ENCODE data around the gene FBXW7.
A peak's percentile ranks its signal among the peaks of the same experiment; 100 is the strongest.
"Not testable (repeated sequence)": the region's sequence is repeated elsewhere in the genome, so short reads cannot be mapped to it uniquely, and the experiment has no call there.

The FBXW7 gene

GRCh38 chr4:152544533-152544932, 8.6 kb upstream of the FBXW7 start:
- not testable (repeated sequence) for DNase-seq (ENCODE audit: low read depth in 2 of 2)

GRCh38 chr4:152540941-152541340, 5.0 kb upstream of the FBXW7 start:
- DNase-seq (ENCODE audit: low read depth in 2 of 2), result no peak

GRCh38 chr4:152540293-152540674, 4.4 kb upstream of the FBXW7 start:
- no peak for DNase-seq (ENCODE audit: low read depth in 2 of 2)

- DNase-seq (ENCODE audit: low read depth in 2 of 2), result no peak
Observed at GRCh38 chr4:152539556-152540292, 3.8 kb upstream of the FBXW7 start.

GRCh38 chr4:152537881-152538280, 2.0 kb upstream of the FBXW7 start:
- no peak for DNase-seq (ENCODE audit: low read depth in 2 of 2)

- DNase-seq (ENCODE audit: low read depth in 2 of 2), result peak; percentile 55 to 64
Observed at GRCh38 chr4:152536545-152537182, 772 bp upstream of the FBXW7 start.

- DNase-seq (ENCODE audit: low read depth in 2 of 2), result no peak
Observed at GRCh38 chr4:152535360-152535902, 461 bp downstream of the FBXW7 start.

- peak; percentile 24 to 27 for DNase-seq (ENCODE audit: low read depth in 2 of 2)
Observed at GRCh38 chr4:152534541-152535359, 1.1 kb downstream of the FBXW7 start.

- no peak for DNase-seq (ENCODE audit: low read depth in 2 of 2)
Observed at GRCh38 chr4:152531479-152531878, 4.4 kb downstream of the FBXW7 start.

GRCh38 chr4:152530600-152530999, 5.3 kb downstream of the FBXW7 start:
- no peak for DNase-seq (ENCODE audit: low read depth in 2 of 2)

GRCh38 chr4:152529880-152530279, 6.0 kb downstream of the FBXW7 start:
- DNase-seq (ENCODE audit: low read depth in 2 of 2), result no peak

GRCh38 chr4:152528060-152528459, 7.8 kb downstream of the FBXW7 start:
- no peak for DNase-seq (ENCODE audit: low read depth in 2 of 2)

- no peak for DNase-seq (ENCODE audit: low read depth in 2 of 2)
Observed at GRCh38 chr4:152525878-152526277, 10.0 kb downstream of the FBXW7 start.

- DNase-seq (ENCODE audit: low read depth in 2 of 2), result no peak
Observed at GRCh38 chr4:152524427-152524826, 11.5 kb downstream of the FBXW7 start.

GRCh38 chr4:152523731-152524130, 12.2 kb downstream of the FBXW7 start:
- DNase-seq (ENCODE audit: low read depth in 2 of 2), result no peak

GRCh38 chr4:152522754-152523153, 13.1 kb downstream of the FBXW7 start:
- DNase-seq (ENCODE audit: low read depth in 2 of 2), result no peak

- no peak for DNase-seq (ENCODE audit: low read depth in 2 of 2)
Observed at GRCh38 chr4:152522245-152522644, 13.6 kb downstream of the FBXW7 start.

GRCh38 chr4:152516156-152516555, 19.7 kb downstream of the FBXW7 start:
- DNase-seq (ENCODE audit: low read depth in 2 of 2), result no peak

GRCh38 chr4:152515678-152516077, 20.2 kb downstream of the FBXW7 start:
- DNase-seq (ENCODE audit: low read depth in 2 of 2), result no peak

GRCh38 chr4:152514356-152514755, 21.5 kb downstream of the FBXW7 start:
- DNase-seq (ENCODE audit: low read depth in 2 of 2), result no peak

GRCh38 chr4:152513078-152513477, 22.8 kb downstream of the FBXW7 start:
- no peak for DNase-seq (ENCODE audit: low read depth in 2 of 2)

- no peak for DNase-seq (ENCODE audit: low read depth in 2 of 2)
Observed at GRCh38 chr4:152512483-152512882, 23.4 kb downstream of the FBXW7 start.
